GM23338 (cell line): ENCODE data around the gene OSBPL7. TPM values are rescaled to one million over a fixed set of nuclear protein-coding genes. Genes with fewer than 3 reads are reported as not detected.

Experiments
- ATAC-seq: fragments of 200-7000 bp; cut with Tn5 transposase; 3 replicates; pipeline ENCODE4 v1.9.1; 2020
- DNase-seq: peaks from one replicate; pipeline ENCODE4 v3.0.0-alpha.2; 2015; ENCODE audit warnings: low spot score
- H2AFZ ChIP-seq: fragments of 200-600 bp; sonication (generic); 2 replicates; pipeline ENCODE4 v1.8.0; 2016; ENCODE audit warnings: antibody characterized with exemption, mild to moderate bottlenecking, moderate library complexity
- H3F3A ChIP-seq: fragments of 200-600 bp; sonication (generic); replicated peaks from 2 replicates; pipeline ENCODE4 v1.8.0; 2017; ENCODE audit warnings: antibody characterized with exemption, mixed run types, low read depth
- H3K27ac ChIP-seq: fragments of 200-600 bp; sonication (generic); 2 replicates; pipeline ENCODE4 v1.6.1; 2016; ENCODE audit warnings: low read depth
- H3K27me3 ChIP-seq: fragments of 200-600 bp; sonication (generic); 2 replicates; pipeline ENCODE4 v1.8.0; 2016; ENCODE audit warnings: mild to moderate bottlenecking, mixed run types, moderate library complexity; ENCODE audit not compliant: insufficient read depth
- H3K36me3 ChIP-seq: fragments of 200-600 bp; sonication (generic); 2 replicates; pipeline ENCODE4 v1.8.0; 2016; ENCODE audit warnings: mild to moderate bottlenecking; ENCODE audit not compliant: insufficient read depth
- H3K4me1 ChIP-seq: fragments of 200-600 bp; sonication (generic); 2 replicates; pipeline ENCODE4 v1.8.0; 2016; ENCODE audit warnings: mild to moderate bottlenecking, moderate library complexity; ENCODE audit not compliant: insufficient read depth
- H3K4me2 ChIP-seq: fragments of 200-600 bp; sonication (generic); 2 replicates; pipeline ENCODE4 v1.7.1; 2017; ENCODE audit warnings: mixed run types
- H3K4me3 ChIP-seq: fragments of 200-600 bp; sonication (generic); 2 replicates; pipeline ENCODE4 v1.6.1; 2016; ENCODE audit warnings: mixed run types
- H3K79me2 ChIP-seq: fragments of 200-600 bp; sonication (generic); replicated peaks from 2 replicates; pipeline ENCODE4 v1.8.0; 2017; ENCODE audit warnings: mild to moderate bottlenecking; ENCODE audit not compliant: insufficient read depth
- H3K9me2 ChIP-seq: fragments of 200-600 bp; sonication (generic); 2 replicates; pipeline ENCODE4 v1.8.0; 2017; ENCODE audit not compliant: insufficient read depth
- H4K20me1 ChIP-seq: fragments of 200-600 bp; sonication (generic); replicated peaks from 2 replicates; pipeline ENCODE4 v1.8.0; 2017; ENCODE audit warnings: mild to moderate bottlenecking; ENCODE audit not compliant: insufficient read depth
- H3K27ac Mint-ChIP-seq: 2 replicates; pipeline ENCODE4 v1.8.0; 2020; ENCODE audit warnings: inconsistent platforms, mild to moderate bottlenecking, moderate library complexity, mixed read lengths
- H3K27me3 Mint-ChIP-seq: 3 replicates; pipeline ENCODE4 v1.8.0; 2022; ENCODE audit warnings: low read depth, mild to moderate bottlenecking, moderate library complexity, mixed read lengths, inconsistent platforms; ENCODE audit not compliant: insufficient read depth, poor library complexity
- H3K36me3 Mint-ChIP-seq: 3 replicates; pipeline ENCODE4 v1.8.0; 2021; ENCODE audit warnings: low read depth, mild to moderate bottlenecking, inconsistent platforms, moderate library complexity, mixed read lengths
- H3K4me1 Mint-ChIP-seq: 3 replicates; pipeline ENCODE4 v1.8.0; 2020; ENCODE audit warnings: mild to moderate bottlenecking, inconsistent platforms, mixed read lengths
- H3K4me3 Mint-ChIP-seq: 3 replicates; pipeline ENCODE4 v1.8.0; 2021; ENCODE audit warnings: moderate library complexity, mild to moderate bottlenecking, inconsistent platforms, mixed read lengths
- H3K9me3 Mint-ChIP-seq: 3 replicates; pipeline ENCODE4 v1.8.0; 2020; ENCODE audit warnings: moderate library complexity, mild to moderate bottlenecking, inconsistent platforms, mixed read lengths
- CTCF ChIP-seq, 2 experiments: fragments of 200-600 bp in 1 of 2; sonication (generic) in 1 of 2; conservative IDR thresholded peaks; 2 replicates each; pipeline versions ENCODE4 v1.5.1 to v1.6.1; 2016 to 2017; ENCODE audit warnings: antibody characterized with exemption in 2 of 2, low read depth in 2 of 2, mild to moderate bottlenecking in 2 of 2, moderate library complexity in 1 of 2
- ETS1 ChIP-seq: IDR thresholded peaks from 2 replicates; pipeline ENCODE4 v1.6.1; 2016; ENCODE audit warnings: antibody characterized with exemption
- EZH2phosphoT487 ChIP-seq: fragments of 200-600 bp; sonication (generic); IDR thresholded peaks from one replicate; pipeline ENCODE4 v1.8.1; 2018; ENCODE audit warnings: antibody characterized with exemption; ENCODE audit not compliant: unreplicated experiment
- POLR2AphosphoS5 ChIP-seq: IDR thresholded peaks from 2 replicates; pipeline ENCODE4 v1.6.1; 2016; ENCODE audit warnings: antibody characterized with exemption, low read depth
- REST ChIP-seq: IDR thresholded peaks from one replicate; pipeline ENCODE4 v1.6.1; 2018; ENCODE audit warnings: antibody characterized with exemption; ENCODE audit not compliant: unreplicated experiment
- ZNF331 ChIP-seq: fragments of 250-450 bp; sonication (Bioruptor Pico); IDR thresholded peaks from 2 replicates; pipeline ENCODE4 v1.5.0; 2020; ENCODE audit warnings: low read depth, mild to moderate bottlenecking, moderate library complexity
- polyA plus RNA-seq: library from polyadenylated mRNA; unstranded; fragments of >200 nt; fragmentation: Nextera tagmentation; extraction: Ambion mirVana; gene quantifications from 2 replicates; pipeline ENCODE4 v1.2.1, GENCODE V29; 2016
- total RNA-seq: library from RNA; depleted of rRNA; stranded (reverse); fragments of >200 nt; shearing (Covaris generic); gene quantifications from 2 replicates; pipeline ENCODE4 v1.2.3, GENCODE V29; 2014

Gene OSBPL7
- total and polyA plus RNA-seq, 2 experiments from 2014 or later: 3.4 to 8.1 TPM

GRCh38 chr17:47831934-47832327, 10.3 kb upstream of the OSBPL7 start:
- Mint-ChIP-seq H3K4me1 (peaks cover 8% of the 10 kb centered on the region), H3K9me3 (no peaks in the 10 kb centered on the region; the same call in 2 of the 3 replicates), H3K4me3 (peak overlapping the region; percentile 93), H3K36me3 (peaks cover 16% of the 10 kb centered on the region), H3K27ac (no peak overlapping the region), H3K27me3 (peaks cover 14% of the 10 kb centered on the region)
- peak overlapping the region; percentile 83 for H3K4me2 ChIP-seq
- H2AFZ ChIP-seq: no peak overlapping the region
- ATAC-seq (no peak; the same call in 2 of the 3 replicates), DNase-seq (no peak)
- peak overlapping the region; percentile 72 for H3K4me3 ChIP-seq
- peaks cover 8% of the 10 kb centered on the region for H4K20me1 ChIP-seq
- peaks cover 20% of the 10 kb centered on the region for H3K79me2 ChIP-seq
- peaks cover 4% of the 10 kb centered on the region; the same call in 1 of the 2 replicates for H3F3A ChIP-seq
- H3K27me3 ChIP-seq: no peaks in the 10 kb centered on the region
- peaks cover 11% of the 10 kb centered on the region; the same call in 1 of the 2 replicates for H3K4me1 ChIP-seq
- no peaks in the 10 kb centered on the region for H3K9me2 ChIP-seq
- no peak for TF ChIP-seq ZNF331 (CRISPR knock-in tag)
- no peak for TF ChIP-seq REST
- no peak for TF ChIP-seq CTCF (conservative IDR thresholded peaks at IDR 0.05; ENCODE audit: low read depth in 2 of 2)
- no peak for TF ChIP-seq EZH2phosphoT487
- TF ChIP-seq ETS1: no peak
- no peak overlapping the region for H3K27ac ChIP-seq
- H3K36me3 ChIP-seq: no peaks in the 10 kb centered on the region

- peak; percentile 98 for ATAC-seq
- H3F3A ChIP-seq: peaks cover 4% of the 10 kb centered on the region; the same call in 1 of the 2 replicates
- Mint-ChIP-seq H3K9me3 (no peaks in the 10 kb centered on the region; the same call in 2 of the 3 replicates), H3K4me1 (peaks cover 8% of the 10 kb centered on the region), H3K36me3 (peaks cover 22% of the 10 kb centered on the region), H3K27ac (peak within 1 kb of the TSS; percentile 89), H3K4me3 (peak within 1 kb of the TSS; percentile 93), H3K27me3 (peaks cover 14% of the 10 kb centered on the region)
- H4K20me1 ChIP-seq: peaks cover 8% of the 10 kb centered on the region
- H3K27ac ChIP-seq: peak within 1 kb of the TSS; percentile 75; the same call in 1 of the 2 replicates
- H3K4me2 ChIP-seq: peak within 1 kb of the TSS; percentile 83
- DNase-seq: peak; percentile 98
- no peaks in the 10 kb centered on the region for H3K9me2 ChIP-seq
- peaks cover 11% of the 10 kb centered on the region; the same call in 1 of the 2 replicates for H3K4me1 ChIP-seq
- H3K4me3 ChIP-seq: peak within 1 kb of the TSS; percentile 72
- H3K36me3 ChIP-seq: peaks cover 5% of the 10 kb centered on the region; the same call in 1 of the 2 replicates
- H3K27me3 ChIP-seq: no peaks in the 10 kb centered on the region
- H2AFZ ChIP-seq: peak within 1 kb of the TSS; percentile 83
- peaks cover 20% of the 10 kb centered on the region for H3K79me2 ChIP-seq
- TF ChIP-seq REST: no peak
- peak; percentile 89 for TF ChIP-seq ETS1
- TF ChIP-seq CTCF (conservative IDR thresholded peaks at IDR 0.05; ENCODE audit: low read depth in 2 of 2): peak; percentile 35 to 57
- TF ChIP-seq POLR2AphosphoS5: peak; percentile 97
- TF ChIP-seq EZH2phosphoT487: no peak
These were observed 9.7 kb upstream of the OSBPL7 start, which contains the start of the genes LRRC46 and MRPL10 for GRCh38 chr17:47831003-47831933. Gene LRRC46, plus strand, starts transcription at chr17:47831670. Its CDS starts 320 bp downstream, at chr17:47831990. Gene MRPL10, minus strand, starts transcription at chr17:47831541. Its CDS starts 30 bp downstream, at chr17:47831511.
